Measurements from ENCODE around the gene ATIC.

- TF ChIP-seq EZH2 (IDR thresholded peaks at IDR 0.05; ENCODE audit: low read length, missing control alignments) (no peak), CTCF (conservative IDR thresholded peaks at IDR 0.05 in 1 of 2, IDR thresholded peaks at IDR 0.05 in 1 of 2; ENCODE audit: low read depth in 1 of 2, low read length in 2 of 2) (no peak)
Observed at GRCh38 chr2:215363039-215363438, 51.2 kb downstream of the ATIC start.
